MV-4-11 (cell line): ENCODE measurements around the gene MOB3B.

Experiments
- DNase-seq: peaks from one replicate; lab custom pipeline; 2025; lab: John Stamatoyannopoulos, UW

The MOB3B gene

GRCh38 chr9:27391040-27391895 is 138.3 kb downstream of the MOB3B start:
- DNase-seq: no peak

GRCh38 chr9:27388150-27388549 is 141.5 kb downstream of the MOB3B start:
- DNase-seq: no peak

DNA sequence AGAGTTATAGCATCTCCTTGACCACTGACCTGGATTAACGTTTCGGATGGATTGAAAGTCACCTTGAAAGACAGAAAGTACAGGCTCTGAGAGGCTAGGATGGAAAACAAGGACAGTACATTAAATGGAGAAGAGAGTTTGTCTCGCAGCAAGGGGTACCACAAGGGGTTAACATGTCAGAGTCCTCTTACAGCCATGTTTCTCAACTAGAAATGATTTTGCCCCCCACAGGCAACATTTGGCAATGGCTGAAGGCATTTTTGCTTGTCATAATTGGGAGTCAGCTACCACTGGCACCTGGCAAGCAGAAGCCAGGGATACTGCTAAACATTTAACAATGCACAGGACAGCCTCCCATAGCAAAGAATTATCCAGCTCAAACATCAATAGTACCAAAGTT is 141.9 kb downstream of the MOB3B start:
- no peak for DNase-seq

GRCh38 chr9:27386571-27387091 is 143.0 kb downstream of the MOB3B start:
- DNase-seq: no peak

GRCh38 chr9:27385606-27386322 is 143.8 kb downstream of the MOB3B start:
- no peak for DNase-seq

GRCh38 chr9:27384262-27385014 is 145.2 kb downstream of the MOB3B start:
- DNase-seq: no peak

- no peak for DNase-seq
These were observed 146.1 kb downstream of the MOB3B start for GRCh38 chr9:27383524-27383923.

- DNase-seq: no peak
These were observed 146.6 kb downstream of the MOB3B start for GRCh38 chr9:27382975-27383374.

DNA sequence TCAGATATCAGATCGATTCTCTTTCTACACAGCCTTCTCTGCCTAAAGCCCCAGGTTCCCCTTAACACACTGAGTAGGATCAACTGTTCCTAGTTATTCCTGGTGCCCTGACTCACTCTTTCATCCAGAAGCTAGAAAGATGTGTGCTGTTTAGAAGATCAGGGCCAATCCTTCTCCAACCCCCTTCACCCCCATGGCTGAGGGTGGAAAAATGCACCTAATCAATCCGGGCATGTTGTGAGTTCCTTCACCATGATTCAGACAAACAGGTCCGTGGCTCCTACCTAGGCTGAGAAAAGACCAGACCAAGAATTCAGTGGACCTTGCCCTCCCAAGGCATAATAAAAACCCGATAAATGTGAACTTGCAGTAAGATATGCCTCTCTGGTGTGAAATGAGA is 147.3 kb downstream of the MOB3B start:
- no peak for DNase-seq

DNA sequence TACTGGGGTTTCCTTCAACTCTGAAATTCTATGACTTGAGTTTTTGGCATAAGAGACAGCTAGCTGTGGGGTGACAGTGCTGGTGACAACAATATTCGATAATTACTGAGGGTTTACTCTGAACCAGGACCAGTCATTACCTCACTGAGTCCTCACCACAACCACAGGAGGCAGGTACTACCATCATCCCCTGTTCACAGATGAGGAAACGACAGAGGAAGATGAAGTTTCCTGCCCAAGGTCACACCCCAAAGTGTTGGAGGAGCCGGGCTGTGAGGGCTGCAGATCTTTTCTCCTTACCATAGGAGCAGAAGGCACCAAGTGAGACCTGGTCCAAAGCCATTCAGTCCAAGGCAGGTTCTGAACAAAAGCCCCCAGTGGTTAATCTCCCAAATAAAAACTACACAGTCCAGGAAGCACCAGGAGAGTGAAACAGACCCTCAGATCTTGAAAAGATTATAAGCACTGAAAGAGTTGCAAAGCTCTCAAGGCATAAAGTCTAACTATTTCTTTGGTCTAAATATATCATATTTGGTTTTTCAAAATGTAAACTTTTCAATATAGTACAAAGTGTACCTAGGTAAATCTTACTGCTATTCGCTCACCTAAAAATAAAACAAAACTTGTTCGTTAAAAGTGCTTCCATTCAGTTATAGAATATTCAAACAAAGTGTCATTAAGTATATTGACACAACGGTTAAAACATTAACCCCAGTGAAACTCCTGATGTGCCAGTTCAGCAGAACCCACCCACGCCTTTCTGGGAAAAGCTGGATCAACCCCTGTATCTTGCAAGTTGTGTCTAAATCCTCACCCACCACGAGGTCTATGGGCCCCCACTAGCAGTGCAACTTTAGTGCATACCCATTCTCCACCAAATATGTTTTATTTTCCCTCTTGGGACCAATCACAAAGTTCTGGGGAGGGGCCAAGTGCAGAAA is 150.0 kb downstream of the MOB3B start:
- no peak for DNase-seq

GRCh38 chr9:27377811-27378456 is 151.7 kb downstream of the MOB3B start:
- DNase-seq: peak; percentile 65

DNA sequence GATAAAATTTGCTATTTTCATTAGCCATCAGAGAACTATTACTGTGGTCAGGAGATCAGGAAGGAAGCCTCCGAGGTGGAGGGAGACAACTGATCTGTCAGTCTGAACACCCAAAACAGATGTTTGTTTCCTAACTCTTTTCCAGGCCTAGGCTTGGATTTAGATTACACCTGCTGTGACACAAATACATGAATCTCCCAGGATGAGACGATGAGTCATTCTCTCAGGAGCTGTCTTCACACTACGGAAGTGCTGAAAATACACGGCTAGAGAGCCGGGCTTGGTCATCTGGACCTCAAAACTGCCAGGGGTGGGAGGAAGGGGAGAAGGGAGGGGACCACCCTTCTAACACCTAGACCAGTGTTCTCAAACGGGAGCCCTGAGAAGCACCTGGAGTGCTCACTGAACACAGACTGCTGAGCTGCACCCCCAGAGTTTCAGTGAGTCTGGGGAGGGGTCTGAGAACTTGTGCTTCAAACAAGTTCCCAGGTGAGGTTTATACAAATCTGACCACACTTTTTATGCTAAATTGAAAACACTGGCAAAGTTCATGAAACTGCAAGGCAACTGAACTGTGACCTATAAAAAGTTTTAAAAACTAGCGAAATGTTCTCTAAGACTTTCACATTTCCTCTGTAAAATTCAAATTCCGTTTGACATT is 152.3 kb downstream of the MOB3B start:
- no peak for DNase-seq

GRCh38 chr9:27373851-27374250 is 155.8 kb downstream of the MOB3B start:
- peak; percentile 72 for DNase-seq

- DNase-seq: no peak
These were observed 157.0 kb downstream of the MOB3B start for GRCh38 chr9:27372615-27373014.

GRCh38 chr9:27371382-27371781 is 158.2 kb downstream of the MOB3B start:
- DNase-seq: no peak

- DNase-seq: peak; percentile 65
These were observed 160.0 kb downstream of the MOB3B start for GRCh38 chr9:27369591-27369990.

GRCh38 chr9:27368316-27368985 is 161.2 kb downstream of the MOB3B start:
- no peak for DNase-seq

DNA sequence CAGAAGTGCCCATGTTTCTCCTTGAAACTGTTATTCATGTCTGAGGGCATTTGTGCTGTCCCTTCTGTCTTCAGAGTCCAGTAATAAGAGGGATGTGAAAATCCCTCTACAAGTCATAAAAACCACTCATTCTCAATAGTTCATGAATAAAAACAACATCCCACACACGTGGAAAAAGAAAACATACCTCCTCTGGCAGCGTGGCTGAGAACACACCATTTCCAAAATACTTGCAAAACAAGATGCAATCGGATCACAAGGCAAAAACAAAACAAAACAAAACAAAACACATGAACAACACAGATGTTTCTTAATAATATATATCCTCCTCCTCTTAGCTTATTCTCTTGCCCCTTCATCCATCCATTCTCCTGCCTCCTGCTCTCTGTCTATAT is 161.7 kb downstream of the MOB3B start:
- DNase-seq: no peak

DNA sequence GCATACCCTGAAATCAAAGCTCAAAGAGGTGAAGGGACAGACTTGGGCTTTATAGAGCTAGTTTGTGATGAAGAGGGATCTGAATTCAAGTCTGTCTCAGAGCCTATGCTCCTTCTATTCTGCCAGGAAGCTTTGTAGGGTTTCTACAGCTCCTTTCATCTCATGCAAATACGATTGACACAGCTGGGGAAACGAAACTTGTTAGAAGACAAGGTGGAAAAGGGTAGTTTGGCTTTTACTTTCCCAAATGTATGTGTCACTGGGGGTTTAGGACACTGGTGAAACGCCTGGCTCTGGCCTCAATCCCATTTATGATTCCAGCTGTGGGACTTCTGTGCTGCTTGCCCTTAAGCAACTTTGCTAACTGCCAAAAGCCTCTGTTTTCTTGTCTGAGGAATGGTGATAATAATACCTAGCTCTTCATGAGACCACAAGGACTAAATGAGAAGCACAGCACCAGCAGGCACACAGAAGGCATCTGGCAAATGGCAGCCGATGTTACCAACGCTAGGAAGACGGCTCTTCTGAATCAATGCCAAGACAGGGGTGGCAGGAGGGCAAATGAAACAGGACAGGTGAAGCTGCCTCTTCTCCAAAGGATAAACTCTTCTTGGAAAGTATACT is 162.3 kb downstream of the MOB3B start:
- peak; percentile 68 for DNase-seq
